ENCODE data around the gene EN1.

DNA sequence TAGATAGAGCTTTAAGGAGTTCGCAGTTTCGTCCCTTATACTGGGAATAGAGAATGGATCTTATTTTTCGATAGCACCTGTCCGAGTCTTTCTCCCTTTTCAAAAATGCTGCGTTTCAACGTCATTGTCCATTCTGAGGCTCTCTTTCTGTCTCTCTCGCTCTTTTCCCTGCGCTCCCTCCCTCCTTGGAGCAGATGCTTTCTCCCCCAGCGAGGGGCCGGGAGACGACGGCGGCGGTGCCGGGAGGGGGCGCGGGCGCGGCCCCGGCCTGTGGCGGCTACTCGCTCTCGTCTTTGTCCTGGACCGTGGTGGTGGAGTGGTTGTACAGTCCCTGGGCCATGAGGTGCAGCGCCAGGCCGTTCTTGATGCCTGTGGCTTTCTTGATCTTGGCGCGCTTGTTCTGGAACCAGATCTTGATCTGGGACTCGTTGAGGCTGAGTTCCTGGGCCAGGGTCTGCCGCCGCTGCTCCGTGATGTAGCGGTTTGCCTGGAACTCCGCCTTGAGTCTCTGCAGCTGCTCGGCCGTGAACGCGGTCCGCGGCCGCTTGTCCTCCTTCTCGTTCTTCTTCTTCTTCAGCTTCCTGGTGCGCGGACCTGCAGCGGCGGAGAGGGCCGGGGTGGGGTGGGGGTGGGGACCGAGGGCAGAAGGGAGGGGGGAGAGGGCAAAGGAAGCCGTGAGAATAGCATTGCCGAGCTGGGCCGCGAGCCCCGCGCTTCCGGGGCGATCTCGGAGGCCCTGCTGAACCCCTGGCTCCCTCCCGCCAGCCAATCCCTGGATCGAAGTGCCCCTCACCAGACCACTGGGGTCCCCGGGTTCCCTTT lies 4.6 kb downstream of the EN1 start:
- TF ChIP-seq, protein P1, sequence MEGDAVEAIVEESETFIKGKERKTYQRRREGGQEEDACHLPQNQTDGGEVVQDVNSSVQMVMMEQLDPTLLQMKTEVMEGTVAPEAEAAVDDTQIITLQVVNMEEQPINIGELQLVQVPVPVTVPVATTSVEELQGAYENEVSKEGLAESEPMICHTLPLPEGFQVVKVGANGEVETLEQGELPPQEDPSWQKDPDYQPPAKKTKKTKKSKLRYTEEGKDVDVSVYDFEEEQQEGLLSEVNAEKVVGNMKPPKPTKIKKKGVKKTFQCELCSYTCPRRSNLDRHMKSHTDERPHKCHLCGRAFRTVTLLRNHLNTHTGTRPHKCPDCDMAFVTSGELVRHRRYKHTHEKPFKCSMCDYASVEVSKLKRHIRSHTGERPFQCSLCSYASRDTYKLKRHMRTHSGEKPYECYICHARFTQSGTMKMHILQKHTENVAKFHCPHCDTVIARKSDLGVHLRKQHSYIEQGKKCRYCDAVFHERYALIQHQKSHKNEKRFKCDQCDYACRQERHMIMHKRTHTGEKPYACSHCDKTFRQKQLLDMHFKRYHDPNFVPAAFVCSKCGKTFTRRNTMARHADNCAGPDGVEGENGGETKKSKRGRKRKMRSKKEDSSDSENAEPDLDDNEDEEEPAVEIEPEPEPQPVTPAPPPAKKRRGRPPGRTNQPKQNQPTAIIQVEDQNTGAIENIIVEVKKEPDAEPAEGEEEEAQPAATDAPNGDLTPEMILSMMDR (IDR thresholded peaks at IDR 0.05; ENCODE audit: poor library complexity), result no peak
- TF ChIP-seq EZH2 (IDR thresholded peaks at IDR 0.05; ENCODE audit: borderline replicate concordance), result peak; percentile 49
- peak; percentile 85 for TF ChIP-seq EZH2phosphoT487 (IDR thresholded peaks at IDR 0.05; ENCODE audit: low read depth, severe bottlenecking, unreplicated experiment)

Measured in hepatocyte (in vitro differentiated cells).